Sigmoid colon (tissue), 4 donors: Measurements from ENCODE around the gene RASL11A.
A peak's percentile ranks its signal among the peaks of the same experiment; 100 is the strongest.

Experiments used
- CTCF ChIP-seq, 4 experiments: fragments of 450-650 bp in 3 of 4; fragments of 200-600 bp in 1 of 4; IDR thresholded peaks; one replicate each; pipeline ENCODE4 v1.5.1; 2016 to 2019; ENCODE audit warnings: antibody characterized with exemption in 4 of 4, mild to moderate bottlenecking in 3 of 4, moderate library complexity in 2 of 4
- POLR2A ChIP-seq, 2 donors: fragments of 450-650 bp; IDR thresholded peaks; one replicate each; pipeline ENCODE4 v1.6.1; 2016; ENCODE audit warnings: antibody characterized with exemption in 2 of 2, mild to moderate bottlenecking in 2 of 2, moderate library complexity in 2 of 2
- POLR2AphosphoS5 ChIP-seq, 4 donors: sonication (generic); formaldehyde crosslinking; IDR thresholded peaks; one replicate each; pipeline ENCODE4 v1.6.1; 2017; ENCODE audit warnings: antibody characterized with exemption in 4 of 4

- TF ChIP-seq POLR2A (IDR thresholded peaks at IDR 0.05) (no peak), CTCF (IDR thresholded peaks at IDR 0.05) (no peak), POLR2AphosphoS5 (IDR thresholded peaks at IDR 0.05) (peak in 2 of 4 donors; percentile 34 to 40)
These were observed 42.5 kb upstream of the RASL11A start for GRCh38 chr13:27228131-27228530.
